HepG2 (cell line): ENCODE data around the gene CCDC30. TPM values are rescaled to one million over a fixed set of nuclear protein-coding genes. Genes with fewer than 3 reads are reported as not detected.
A peak's percentile ranks its signal among the peaks of the same experiment; 100 is the strongest.

Experiments used
- ATAC-seq: fragments of 200-7000 bp; cut with Tn5 transposase; 3 replicates; pipeline ENCODE4 v1.9.1; 2020; ENCODE audit warnings: mild to moderate bottlenecking, moderate library complexity
- BruUV-seq: library from RNA; stranded (reverse); fragments of 400-500 nt; replicated peaks from 2 replicates; lab custom pipeline; 2021; lab: Mats Ljungman, UMichigan
- CTCF ChIA-PET: fragments of 300-600 bp; formaldehyde crosslinking; extraction: SDS; loops from one replicate; lab custom pipeline; 2021; ENCODE audit warnings: low total read pairs, inconsistent platforms, low intra/inter-chr PET ratio; lab: Yijun Ruan, JAX
- POLR2A ChIA-PET: fragments of 350-600 bp; sonication (Branson Sonifier 250); formaldehyde crosslinking; loops from one replicate; lab custom pipeline; 2020; ENCODE audit warnings: antibody characterized with exemption, inconsistent platforms; lab: Yijun Ruan, JAX
- DNase-seq: peaks from one replicate; pipeline ENCODE4 v3.0.0-alpha.2; 2015; ENCODE audit warnings: low spot score
- FAIRE-seq: peaks from 3 replicates; lab custom pipeline; 2011; peaks lifted over from hg19 to GRCh38; lab: Jason Lieb, UNC
- H2AFZ ChIP-seq: one replicate; pipeline ENCODE4 v1.6.1; 2011; ENCODE audit warnings: low read length, inconsistent platforms
- H3K27ac ChIP-seq: fragments of 300-600 bp; 3 replicates; pipeline ENCODE4 v1.8.0; 2011; ENCODE audit warnings: mixed run types, mild to moderate bottlenecking, mixed read lengths, low read length, inconsistent platforms; ENCODE audit not compliant: insufficient read depth; ENCODE audit errors: extremely low read length
- H3K27me3 ChIP-seq, 2 experiments: fragments of 200-600 bp in 1 of 2; 2 replicates in 1 of 2; 3 replicates in 1 of 2; pipeline versions ENCODE4 v1.6.0 to v1.8.0; 2011; ENCODE audit warnings: low read length in 2 of 2, mild to moderate bottlenecking in 2 of 2, moderate library complexity in 2 of 2, inconsistent platforms in 1 of 2; ENCODE audit not compliant: insufficient read depth in 2 of 2, control insufficient read depth in 1 of 2
- H3K36me3 ChIP-seq, 2 experiments: fragments of 200-600 bp in 1 of 2; replicated peaks in 1 of 2; 2 replicates in 1 of 2; 3 replicates in 1 of 2; pipeline versions ENCODE4 v1.5.1 to v1.8.0; 2011; ENCODE audit warnings: low read length in 2 of 2, inconsistent platforms in 1 of 2; ENCODE audit not compliant: insufficient read depth in 2 of 2, control insufficient read depth in 1 of 2
- H3K4me1 ChIP-seq: 2 replicates; pipeline ENCODE4 v1.5.1; 2012; ENCODE audit warnings: low read length, inconsistent platforms; ENCODE audit not compliant: insufficient read depth
- H3K4me2 ChIP-seq: 2 replicates; pipeline ENCODE4 v1.6.0; 2011; ENCODE audit warnings: low read depth, low read length, inconsistent platforms
- H3K4me3 ChIP-seq, 3 experiments: fragments of 200-600 bp in 1 of 3; sonication (generic), shearing (Covaris generic) in 1 of 3; replicated peaks in 1 of 3; 2 replicates each; pipeline ENCODE4 v1.5.1; 2011 to 2016; ENCODE audit warnings: low read length in 3 of 3, inconsistent platforms in 2 of 3, low read depth in 2 of 3, mild to moderate bottlenecking in 2 of 3, control low read depth in 1 of 3, mixed read lengths in 1 of 3; ENCODE audit not compliant: insufficient read depth in 1 of 3
- H3K79me2 ChIP-seq: one replicate; pipeline ENCODE4 v1.6.1; 2011; ENCODE audit warnings: low read length, inconsistent platforms; ENCODE audit not compliant: insufficient read depth
- H3K9ac ChIP-seq: 2 replicates; pipeline ENCODE4 v1.6.0; 2011; ENCODE audit warnings: mild to moderate bottlenecking, low read depth, low read length, inconsistent platforms; ENCODE audit not compliant: insufficient read depth
- H3K9me3 ChIP-seq: 2 replicates; pipeline ENCODE4 v1.5.1; 2012; ENCODE audit warnings: mild to moderate bottlenecking, low read length
- H4K20me1 ChIP-seq: 2 replicates; pipeline ENCODE4 v1.6.0; 2011; ENCODE audit warnings: inconsistent platforms, mild to moderate bottlenecking, low read length, moderate library complexity; ENCODE audit not compliant: insufficient read depth
- CENPBD1 ChIP-seq: sonication (generic); formaldehyde crosslinking; IDR thresholded peaks from 2 replicates; pipeline ENCODE4 v1.8.0; 2022; ENCODE audit warnings: missing genetic modification reagents, low read depth, mild to moderate bottlenecking, borderline replicate concordance
- RXRB ChIP-seq: IDR thresholded peaks from 2 replicates; pipeline ENCODE4 v1.6.1; 2016; ENCODE audit warnings: borderline replicate concordance, missing genetic modification reagents, missing compliant biosample characterization
- SIX1 ChIP-seq: sonication (generic); formaldehyde crosslinking; IDR thresholded peaks from 2 replicates; pipeline ENCODE4 v1.4.0; 2020; ENCODE audit warnings: missing genetic modification reagents, borderline replicate concordance
- SRSF1 ChIP-seq: fragments of 200-400 bp; formaldehyde crosslinking; optimal IDR thresholded peaks from 2 replicates; pipeline ENCODE3; 2017; ENCODE audit warnings: mild to moderate bottlenecking, low read depth, low read length, moderate library complexity
- STAT6 ChIP-seq: sonication (generic); formaldehyde crosslinking; IDR thresholded peaks from 2 replicates; pipeline ENCODE4 v1.4.0; 2020; ENCODE audit warnings: missing genetic modification reagents, mild to moderate bottlenecking, borderline replicate concordance
- ZBTB26 ChIP-seq: IDR thresholded peaks from 2 replicates; pipeline ENCODE4 v1.6.1; 2016; ENCODE audit warnings: missing compliant biosample characterization, missing genetic modification reagents, borderline replicate concordance
- ZNF318 ChIP-seq: sonication (generic); formaldehyde crosslinking; IDR thresholded peaks from 2 replicates; pipeline ENCODE4 v1.4.0; 2020; ENCODE audit warnings: mild to moderate bottlenecking, missing genetic modification reagents
- ZNF580 ChIP-seq: IDR thresholded peaks from 2 replicates; pipeline ENCODE4 v1.6.1; 2016; ENCODE audit warnings: low read depth, borderline replicate concordance
- WGBS: methylation state at CpG from one replicate; pipeline ENCODE4 v1.1.6; 2017; ENCODE audit warnings: low lambda C conversion rate; 5-methylcytosine and 5-hydroxymethylcytosine counted together
- in situ Hi-C: cut with HindIII; loops from 2 replicates; pipeline ENCODE4 v1.10.0; 2017; ENCODE audit warnings: low pct_unique_long_range_greater_than_20kb; ENCODE audit not compliant: extremely low pct_ligation_motif_present
- intact Hi-C: fragments of 100-400 bp; cut with micrococcal nuclease; formaldehyde crosslinking; loops from one replicate; pipeline ENCODE4 v1.10.0; 2022; ENCODE audit not compliant: unreplicated experiment
- polyA plus RNA-seq, 8 experiments: library from polyadenylated mRNA; depleted of rRNA in 3 of 8; stranded (reverse) in 7 of 8; unstranded in 1 of 8; fragments of >200 nt; fragmentation: Illumina TruSeq in 4 of 8; extraction: Trizol in 4 of 8; gene quantifications; 2 replicates each; pipeline versions ENCODE4 v1.2.1 to v1.2.3, GENCODE V29; 2011 to 2016; ENCODE audit warnings: low read depth in 4 of 8, missing spikeins in 1 of 8, mixed read lengths in 1 of 8; ENCODE audit not compliant: insufficient read depth in 1 of 8
- total RNA-seq, 5 experiments: library from RNA; depleted of rRNA; stranded (reverse); fragments of >200 nt; fragmentation: Illumina TruSeq; extraction: Trizol; gene quantifications; 2 replicates each; pipeline ENCODE4 v1.2.3, GENCODE V29; 2016; ENCODE audit warnings: low read depth in 1 of 5

The CCDC30 gene
- total and polyA plus RNA-seq, 2 of the 13 experiments (the other 11 are each of a cell fraction or from before 2014, with no cell fraction given), result 0.25 to 0.77 TPM

GRCh38 chr1:42430286-42431135, 32.6 kb upstream of the CCDC30 start:
- WGBS, result 63% methylated on average over 3 of the region's 3 CpGs

More at GRCh38 chr1:42430286-42431135, 32.6 kb upstream of the CCDC30 start:
- no peaks in the 10 kb centered on the region for H3K27me3 ChIP-seq
- DNase-seq, result no peak
- ChIA-PET POLR2A (interaction anchor here (1.1 kb wide), 1 partner anchor 27 kb away, joined by 5 read pairs; no protein-coding TSS in a partner anchor), CTCF (no interaction called here)
- H3K27ac ChIP-seq, result no peak overlapping the region
- no peaks in the 10 kb centered on the region for H3K79me2 ChIP-seq
- no peak overlapping the region for H2AFZ ChIP-seq
- intact Hi-C loops (no loop called here), in situ Hi-C loops (no loop called here)
- BruUV-seq, result no TSS peak
- H3K4me1 ChIP-seq, result peaks cover 42% of the 10 kb centered on the region
- no peak overlapping the region for H3K4me3 ChIP-seq
- H4K20me1 ChIP-seq, result no peaks in the 10 kb centered on the region
- H3K36me3 ChIP-seq, result no peaks in the 10 kb centered on the region
- TF ChIP-seq ZNF580 (CRISPR knock-in tag), result no peak
- no peak for TF ChIP-seq ZBTB26 (CRISPR knock-in tag)
- TF ChIP-seq SIX1 (CRISPR knock-in tag), result no peak
- no peak for TF ChIP-seq RXRB
- no peak for TF ChIP-seq ZNF318 (CRISPR knock-in tag)
- TF ChIP-seq CENPBD1 (CRISPR knock-in tag), result no peak
- TF ChIP-seq STAT6 (CRISPR knock-in tag), result no peak
- no peak for TF ChIP-seq SRSF1
- H3K9ac ChIP-seq, result no peak overlapping the region
- no peak for FAIRE-seq
- H3K4me2 ChIP-seq, result 0 out of 2 replicates have a peak overlapping the region, but pooled peaks have one; percentile 9
- ATAC-seq, result no peak
- no peaks in the 10 kb centered on the region for H3K9me3 ChIP-seq
